ENCODE data around the gene OPA3. TPM values are rescaled to one million over a fixed set of nuclear protein-coding genes. Genes with fewer than 3 reads are reported as not detected.

Gene OPA3
- polyA plus RNA-seq, 3 donors = 4.4 to 6.9 (median 5.6) TPM

GRCh38 chr19:45560038-45560437 is 24.6 kb downstream of the OPA3 start:
- no peak overlapping the region for H3K4me3 ChIP-seq (replicated peaks in 1 of 3; ENCODE audit: low read depth in 2 of 3, low read length in 3 of 3)
- H3K27ac ChIP-seq (ENCODE audit: low read depth in 1 of 2, low read length in 2 of 2) = no peak overlapping the region
- TF ChIP-seq, protein P1, sequence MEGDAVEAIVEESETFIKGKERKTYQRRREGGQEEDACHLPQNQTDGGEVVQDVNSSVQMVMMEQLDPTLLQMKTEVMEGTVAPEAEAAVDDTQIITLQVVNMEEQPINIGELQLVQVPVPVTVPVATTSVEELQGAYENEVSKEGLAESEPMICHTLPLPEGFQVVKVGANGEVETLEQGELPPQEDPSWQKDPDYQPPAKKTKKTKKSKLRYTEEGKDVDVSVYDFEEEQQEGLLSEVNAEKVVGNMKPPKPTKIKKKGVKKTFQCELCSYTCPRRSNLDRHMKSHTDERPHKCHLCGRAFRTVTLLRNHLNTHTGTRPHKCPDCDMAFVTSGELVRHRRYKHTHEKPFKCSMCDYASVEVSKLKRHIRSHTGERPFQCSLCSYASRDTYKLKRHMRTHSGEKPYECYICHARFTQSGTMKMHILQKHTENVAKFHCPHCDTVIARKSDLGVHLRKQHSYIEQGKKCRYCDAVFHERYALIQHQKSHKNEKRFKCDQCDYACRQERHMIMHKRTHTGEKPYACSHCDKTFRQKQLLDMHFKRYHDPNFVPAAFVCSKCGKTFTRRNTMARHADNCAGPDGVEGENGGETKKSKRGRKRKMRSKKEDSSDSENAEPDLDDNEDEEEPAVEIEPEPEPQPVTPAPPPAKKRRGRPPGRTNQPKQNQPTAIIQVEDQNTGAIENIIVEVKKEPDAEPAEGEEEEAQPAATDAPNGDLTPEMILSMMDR (IDR thresholded peaks at IDR 0.05) = no peak
- no peak overlapping the region for H3K9ac ChIP-seq (ENCODE audit: insufficient read depth, low read length, poor library complexity, severe bottlenecking)
- DNase-seq = no peak
- Mint-ChIP-seq H3K27ac (peak overlapping the region in 1 of 7 donors; percentile 23), H3K36me3 (peaks cover 11 to 25% of the 10 kb centered on the region in 2 donors), H3K9me3 (peaks cover 0 to 2% (median 0%) of the 10 kb centered on the region in 7 donors), H3K4me1 (peaks cover 10% of the 10 kb centered on the region), H3K4me3 (no peak overlapping the region), H3K27me3 (ENCODE audit: low read depth in 3 of 3) (no peaks in the 10 kb centered on the region)
- H3K79me2 ChIP-seq (ENCODE audit: insufficient read depth, low read length) = peaks cover 3% of the 10 kb centered on the region
- H2AFZ ChIP-seq (ENCODE audit: insufficient read depth, low read depth, low read length, poor library complexity, severe bottlenecking) = no peak overlapping the region
- H3K27me3 ChIP-seq (ENCODE audit: control insufficient read depth in 2 of 2, insufficient read depth in 2 of 2, low read length in 2 of 2) = no peaks in the 10 kb centered on the region
- H3K9me3 ChIP-seq (replicated peaks in 1 of 2; ENCODE audit: control insufficient read depth in 1 of 2, insufficient read depth in 1 of 2, low read length in 2 of 2) = no peaks in the 10 kb centered on the region
- peaks cover 18% of the 10 kb centered on the region for H4K20me1 ChIP-seq (ENCODE audit: insufficient read depth, low read length)
- WGBS (ENCODE audit: insufficient coverage) = 95% methylated on average over 4 of the region's 5 CpGs
- intact Hi-C loops (cut with micrococcal nuclease) = no loop called here
- no peak overlapping the region for H3K4me2 ChIP-seq (replicated peaks; ENCODE audit: extremely low read depth, low read length, poor library complexity, severe bottlenecking)
- no peaks in the 10 kb centered on the region for H3K4me1 ChIP-seq (ENCODE audit: control insufficient read depth in 1 of 2, insufficient read depth in 2 of 2, low read length in 2 of 2)
- peaks cover 0 to 4% of the 10 kb centered on the region in 2 donors for H3K36me3 ChIP-seq (replicated peaks in 1 of 2; ENCODE audit: control insufficient read depth in 1 of 2, insufficient read depth in 2 of 2, low read length in 2 of 2)

- Mint-ChIP-seq H3K36me3 (peaks cover 11 to 25% of the 10 kb centered on the region in 2 donors), H3K4me1 (peaks cover 10% of the 10 kb centered on the region), H3K27ac (no peak overlapping the region), H3K9me3 (peaks cover 0 to 2% (median 0%) of the 10 kb centered on the region in 7 donors), H3K27me3 (ENCODE audit: low read depth in 3 of 3) (no peaks in the 10 kb centered on the region), H3K4me3 (no peak overlapping the region)
- Histone ChIP-seq H3K27me3 (ENCODE audit: control insufficient read depth in 2 of 2, insufficient read depth in 2 of 2, low read length in 2 of 2) (no peaks in the 10 kb centered on the region), H3K79me2 (ENCODE audit: insufficient read depth, low read length) (peaks cover 3% of the 10 kb centered on the region), H3K9me3 (replicated peaks in 1 of 2; ENCODE audit: control insufficient read depth in 1 of 2, insufficient read depth in 1 of 2, low read length in 2 of 2) (no peaks in the 10 kb centered on the region), H3K4me3 (replicated peaks in 1 of 3; ENCODE audit: low read depth in 2 of 3, low read length in 3 of 3) (no peak overlapping the region), H3K36me3 (replicated peaks in 1 of 2; ENCODE audit: control insufficient read depth in 1 of 2, insufficient read depth in 2 of 2, low read length in 2 of 2) (peaks cover 0 to 7% of the 10 kb centered on the region in 2 donors), H2AFZ (ENCODE audit: insufficient read depth, low read depth, low read length, poor library complexity, severe bottlenecking) (no peak overlapping the region), H3K9ac (ENCODE audit: insufficient read depth, low read length, poor library complexity, severe bottlenecking) (no peak overlapping the region), H4K20me1 (ENCODE audit: insufficient read depth, low read length) (peaks cover 21% of the 10 kb centered on the region), H3K4me2 (replicated peaks; ENCODE audit: extremely low read depth, low read length, poor library complexity, severe bottlenecking) (no peak overlapping the region), H3K27ac (ENCODE audit: low read depth in 1 of 2, low read length in 2 of 2) (no peak overlapping the region), H3K4me1 (ENCODE audit: control insufficient read depth in 1 of 2, insufficient read depth in 2 of 2, low read length in 2 of 2) (no peaks in the 10 kb centered on the region)
- 21% methylated on average over 6 of the region's 10 CpGs for WGBS (ENCODE audit: insufficient coverage)
- DNase-seq = peak; percentile 47 to 68 (median 65)
- TF ChIP-seq, protein P1 (IDR thresholded peaks at IDR 0.05) = peak; percentile 83
- intact Hi-C loops (cut with micrococcal nuclease) = loop anchor here in 1 of 2 donors (5.0 kb wide), 2 partner anchors 36 to 66 kb away; no protein-coding TSS in a partner anchor
Measured at GRCh38 chr19:45558399-45558878, 26.2 kb downstream of the OPA3 start.

Data from CD14-positive monocyte (primary cell).